ENCODE data around the gene ADAMTS15.

ADAMTS15 gene

DNA sequence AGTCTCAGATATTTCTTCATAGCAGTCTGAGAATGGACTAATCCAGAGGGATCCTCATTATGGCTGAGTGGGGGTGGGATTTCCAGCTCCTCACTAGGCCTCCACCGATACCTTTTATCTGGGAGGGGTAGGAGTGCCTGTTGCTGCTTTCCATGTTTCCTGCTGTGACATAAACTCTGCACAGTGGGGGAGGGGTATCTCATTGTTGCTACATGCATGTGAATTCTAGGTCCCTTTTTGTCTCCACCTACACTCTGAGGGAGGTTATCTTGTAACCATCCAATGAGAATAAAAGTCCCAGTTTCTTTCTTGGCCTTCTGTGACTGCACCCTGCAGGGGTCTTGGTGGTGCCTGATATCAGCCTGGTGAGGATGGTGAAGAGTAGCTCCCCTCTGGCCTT, 60.5 kb downstream of the ADAMTS15 start:
- in situ Hi-C loops (cut with MboI; ENCODE audit: low sequenced_read_pairs, unreplicated experiment) = no loop called here
- DNase-seq (ENCODE audit: low spot score) = no peak
- TF ChIP-seq, protein P1, sequence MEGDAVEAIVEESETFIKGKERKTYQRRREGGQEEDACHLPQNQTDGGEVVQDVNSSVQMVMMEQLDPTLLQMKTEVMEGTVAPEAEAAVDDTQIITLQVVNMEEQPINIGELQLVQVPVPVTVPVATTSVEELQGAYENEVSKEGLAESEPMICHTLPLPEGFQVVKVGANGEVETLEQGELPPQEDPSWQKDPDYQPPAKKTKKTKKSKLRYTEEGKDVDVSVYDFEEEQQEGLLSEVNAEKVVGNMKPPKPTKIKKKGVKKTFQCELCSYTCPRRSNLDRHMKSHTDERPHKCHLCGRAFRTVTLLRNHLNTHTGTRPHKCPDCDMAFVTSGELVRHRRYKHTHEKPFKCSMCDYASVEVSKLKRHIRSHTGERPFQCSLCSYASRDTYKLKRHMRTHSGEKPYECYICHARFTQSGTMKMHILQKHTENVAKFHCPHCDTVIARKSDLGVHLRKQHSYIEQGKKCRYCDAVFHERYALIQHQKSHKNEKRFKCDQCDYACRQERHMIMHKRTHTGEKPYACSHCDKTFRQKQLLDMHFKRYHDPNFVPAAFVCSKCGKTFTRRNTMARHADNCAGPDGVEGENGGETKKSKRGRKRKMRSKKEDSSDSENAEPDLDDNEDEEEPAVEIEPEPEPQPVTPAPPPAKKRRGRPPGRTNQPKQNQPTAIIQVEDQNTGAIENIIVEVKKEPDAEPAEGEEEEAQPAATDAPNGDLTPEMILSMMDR (IDR thresholded peaks at IDR 0.05; ENCODE audit: borderline replicate concordance, control extremely low read depth, extremely low read depth, insufficient read depth, missing control alignments) = no peak

DNA sequence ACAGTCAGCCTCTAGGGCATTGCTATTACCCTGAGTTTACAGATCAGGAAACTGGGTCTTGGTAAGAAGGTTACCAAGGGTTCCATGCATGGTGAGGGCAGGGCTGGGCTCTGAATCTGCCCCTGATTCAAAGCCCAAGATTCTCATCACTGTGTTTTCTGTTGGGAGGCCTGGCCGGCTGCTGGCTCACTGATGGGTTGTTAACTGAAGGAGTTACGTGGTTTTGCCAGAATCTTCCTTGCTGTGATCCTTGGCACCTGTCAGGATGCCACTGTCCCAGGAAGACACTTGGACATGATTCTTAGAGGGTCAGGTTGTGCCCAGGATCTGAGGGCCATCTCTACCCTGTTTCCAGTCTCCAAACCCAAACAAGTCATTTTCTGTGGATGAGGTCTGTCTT, 61.5 kb downstream of the ADAMTS15 start:
- TF ChIP-seq, protein P1 (IDR thresholded peaks at IDR 0.05; ENCODE audit: borderline replicate concordance, control extremely low read depth, extremely low read depth, insufficient read depth, missing control alignments) = no peak
- in situ Hi-C loops (cut with MboI; ENCODE audit: low sequenced_read_pairs, unreplicated experiment) = no loop called here

DNA sequence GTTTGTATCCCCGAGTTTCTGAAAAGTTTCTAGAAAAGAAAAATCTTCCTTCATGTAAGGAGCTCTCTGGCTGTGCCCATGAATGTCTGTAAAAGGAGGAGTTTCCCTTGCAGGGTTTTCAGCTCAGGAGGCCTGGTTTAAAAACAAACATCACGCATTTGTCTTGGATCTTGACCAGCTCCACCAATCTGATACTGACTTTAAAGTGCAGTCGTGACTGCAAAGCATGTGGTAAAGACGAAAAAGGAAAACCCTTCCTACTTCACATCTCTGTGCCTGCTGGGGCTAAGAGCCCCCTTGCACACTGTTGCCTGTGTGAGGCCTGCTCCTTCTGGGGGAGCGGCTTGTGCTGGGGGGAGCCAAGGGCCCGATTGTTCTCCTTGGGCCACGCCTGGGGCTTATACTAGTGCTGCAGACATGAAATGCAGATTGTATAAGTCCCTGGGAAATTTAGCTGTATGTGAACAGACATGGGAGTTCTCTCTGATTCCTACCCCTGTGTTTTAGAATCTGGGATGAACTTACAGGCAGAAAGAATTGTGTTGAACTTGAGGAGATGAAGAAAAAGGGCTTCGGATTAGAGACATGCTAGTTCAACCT, 62.1 kb downstream of the ADAMTS15 start:
- TF ChIP-seq, protein P1 (IDR thresholded peaks at IDR 0.05; ENCODE audit: borderline replicate concordance, control extremely low read depth, extremely low read depth, insufficient read depth, missing control alignments) = no peak
- DNase-seq (ENCODE audit: low spot score) = no peak
- in situ Hi-C loops (cut with MboI; ENCODE audit: low sequenced_read_pairs, unreplicated experiment) = no loop called here

More for the DNA sequence above, 61.5 kb downstream of the ADAMTS15 start:
- DNase-seq (ENCODE audit: low spot score) = no peak

DNA sequence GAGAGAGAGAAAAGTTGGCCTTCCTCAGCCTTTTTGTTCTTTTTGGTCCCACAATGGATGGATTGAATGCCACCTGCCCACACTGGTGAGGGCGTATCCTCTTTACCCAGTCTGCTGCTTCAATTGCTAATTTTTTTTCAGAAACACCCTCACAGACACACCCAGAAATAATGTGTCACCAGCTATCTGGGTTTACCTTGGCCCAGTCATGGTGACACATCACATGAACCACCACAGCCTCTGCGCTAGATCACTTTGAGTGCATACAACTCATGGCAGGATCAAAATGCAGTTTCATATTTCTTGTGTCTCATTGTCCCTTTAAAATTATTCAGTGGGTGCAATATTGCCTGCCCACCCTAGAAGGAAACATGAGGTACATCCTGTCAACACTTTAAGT, 63.3 kb downstream of the ADAMTS15 start:
- TF ChIP-seq, protein P1 (IDR thresholded peaks at IDR 0.05; ENCODE audit: borderline replicate concordance, control extremely low read depth, extremely low read depth, insufficient read depth, missing control alignments) = no peak
- in situ Hi-C loops (cut with MboI; ENCODE audit: low sequenced_read_pairs, unreplicated experiment) = no loop called here
- DNase-seq (ENCODE audit: low spot score) = no peak

DNA sequence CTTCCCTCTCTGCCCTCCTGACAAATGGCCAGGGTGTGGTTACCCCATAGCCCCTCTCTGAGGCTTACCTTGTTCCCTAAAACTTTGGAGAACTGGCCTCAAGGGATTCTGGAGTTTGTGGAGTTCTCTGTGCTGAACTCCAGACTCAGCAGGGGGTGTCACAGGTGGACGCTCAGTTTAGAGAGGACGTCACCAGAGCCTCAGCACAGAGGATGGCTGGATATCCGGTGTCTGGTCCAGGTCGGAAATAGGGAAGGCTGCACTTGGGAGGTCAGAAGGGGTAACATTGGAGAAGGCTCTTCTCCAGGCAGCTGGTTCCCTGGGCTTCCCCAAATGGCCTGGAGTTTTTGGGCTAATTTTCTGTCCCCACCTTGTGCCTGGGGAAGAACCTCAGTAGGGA, 64.2 kb downstream of the ADAMTS15 start:
- DNase-seq (ENCODE audit: low spot score) = no peak
- TF ChIP-seq, protein P1 (IDR thresholded peaks at IDR 0.05; ENCODE audit: borderline replicate concordance, control extremely low read depth, extremely low read depth, insufficient read depth, missing control alignments) = no peak
- in situ Hi-C loops (cut with MboI; ENCODE audit: low sequenced_read_pairs, unreplicated experiment) = no loop called here

DNA sequence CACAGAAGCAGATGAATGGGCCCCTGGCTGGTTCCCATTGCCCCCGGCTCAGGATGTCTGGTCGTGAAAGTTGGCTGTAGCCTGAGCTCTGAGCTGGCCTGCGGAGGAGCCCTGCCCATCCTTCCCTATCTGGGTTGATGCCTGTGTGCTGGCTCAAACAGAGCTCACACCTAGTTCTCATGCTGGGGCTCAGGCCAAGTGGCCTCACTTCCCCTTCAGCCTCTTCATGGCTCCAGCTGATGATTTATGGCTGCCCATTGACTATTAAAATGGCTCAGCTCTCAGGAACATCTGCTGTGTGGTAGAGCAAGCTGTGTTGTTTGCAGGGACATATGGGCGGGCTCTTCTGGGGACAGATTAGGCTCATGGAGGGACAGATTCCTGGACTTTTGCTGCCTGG, 64.7 kb downstream of the ADAMTS15 start:
- DNase-seq (ENCODE audit: low spot score) = no peak
- TF ChIP-seq, protein P1 (IDR thresholded peaks at IDR 0.05; ENCODE audit: borderline replicate concordance, control extremely low read depth, extremely low read depth, insufficient read depth, missing control alignments) = no peak
- in situ Hi-C loops (cut with MboI; ENCODE audit: low sequenced_read_pairs, unreplicated experiment) = no loop called here

All from GM13976 (cell line).